Stimulated activated CD8-positive, alpha-beta memory T cell treated with anti-CD3 and anti-CD28 coated beads, Interleukin-15, amount 100 ng/mL, for 4 hours (primary cell): ENCODE measurements around the gene FOXP1.

Source experiments
- DNase-seq, 2 donors: peaks; one replicate each; pipeline ENCODE4 v3.0.0-alpha.2; 2020; ENCODE audit warnings: low read depth in 2 of 2

Gene FOXP1

GRCh38 chr3:71398157-71398836 is 185.2 kb downstream of the FOXP1 start:
- DNase-seq = no peak

GRCh38 chr3:71397726-71398125 is 185.8 kb downstream of the FOXP1 start:
- no peak for DNase-seq

GRCh38 chr3:71397046-71397445 is 186.5 kb downstream of the FOXP1 start:
- no peak for DNase-seq

GRCh38 chr3:71395927-71396695 is 187.4 kb downstream of the FOXP1 start:
- no peak for DNase-seq

- no peak for DNase-seq
Observed at GRCh38 chr3:71395470-71395869, 188.1 kb downstream of the FOXP1 start.

- DNase-seq = no peak
Observed at GRCh38 chr3:71393745-71394144, 189.8 kb downstream of the FOXP1 start.

GRCh38 chr3:71393093-71393492 is 190.4 kb downstream of the FOXP1 start:
- no peak for DNase-seq

GRCh38 chr3:71392251-71392650 is 191.3 kb downstream of the FOXP1 start:
- DNase-seq = no peak

- no peak for DNase-seq
Observed at GRCh38 chr3:71391361-71391760, 192.2 kb downstream of the FOXP1 start.

- no peak for DNase-seq
Observed at GRCh38 chr3:71389911-71390573, 193.5 kb downstream of the FOXP1 start.

- no peak for DNase-seq
Observed at GRCh38 chr3:71389191-71389590, 194.3 kb downstream of the FOXP1 start.

GRCh38 chr3:71388535-71389120 is 194.9 kb downstream of the FOXP1 start:
- no peak for DNase-seq

GRCh38 chr3:71387586-71387985 is 195.9 kb downstream of the FOXP1 start:
- DNase-seq = no peak

GRCh38 chr3:71384837-71385716 is 198.5 kb downstream of the FOXP1 start:
- DNase-seq = no peak

- no peak for DNase-seq
Observed at GRCh38 chr3:71384388-71384787, 199.1 kb downstream of the FOXP1 start.

- no peak for DNase-seq
Observed at GRCh38 chr3:71380096-71380495, 203.4 kb downstream of the FOXP1 start.

- DNase-seq = no peak
Observed at GRCh38 chr3:71378509-71378908, 205.0 kb downstream of the FOXP1 start.

- no peak for DNase-seq
Observed at GRCh38 chr3:71376911-71377310, 206.6 kb downstream of the FOXP1 start.

GRCh38 chr3:71376503-71376902 is 207.0 kb downstream of the FOXP1 start:
- DNase-seq = no peak

GRCh38 chr3:71374582-71374981 is 208.9 kb downstream of the FOXP1 start:
- no peak for DNase-seq

GRCh38 chr3:71372911-71373637 is 210.5 kb downstream of the FOXP1 start:
- no peak for DNase-seq
